Keratinocyte (primary cell): Measurements from ENCODE around the gene PYROXD2. TPM values are rescaled to one million over a fixed set of nuclear protein-coding genes. Genes with fewer than 3 reads are reported as not detected.

Experiments
- DNase-seq: peaks from one replicate; pipeline ENCODE4 v3.0.0-alpha.2; 2011; ENCODE audit warnings: low read depth, missing footprints, low spot score
- FAIRE-seq: peaks from 2 replicates; lab custom pipeline; 2011; peaks lifted over from hg19 to GRCh38; lab: Jason Lieb, UNC
- H2AFZ ChIP-seq: 2 replicates; pipeline ENCODE4 v1.6.0; 2012; ENCODE audit warnings: low read length, control low read depth, inconsistent platforms; ENCODE audit not compliant: control insufficient read depth
- H3K27ac ChIP-seq: 2 replicates; pipeline ENCODE4 v1.5.1; 2011; ENCODE audit warnings: low read length; ENCODE audit not compliant: control insufficient read depth, insufficient read depth
- H3K27me3 ChIP-seq: 3 replicates; pipeline ENCODE4 v1.6.0; 2011; ENCODE audit warnings: low read length; ENCODE audit not compliant: control insufficient read depth, insufficient read depth; ENCODE audit errors: extremely low read depth
- H3K36me3 ChIP-seq, 2 experiments: 2 replicates in 1 of 2; 3 replicates in 1 of 2; pipeline ENCODE4 v1.5.1; 2011; ENCODE audit warnings: low read length in 2 of 2, mild to moderate bottlenecking in 1 of 2; ENCODE audit not compliant: control insufficient read depth in 2 of 2, insufficient read depth in 2 of 2; ENCODE audit errors: extremely low read depth in 1 of 2
- H3K4me1 ChIP-seq: 3 replicates; pipeline ENCODE4 v1.5.1; 2011; ENCODE audit warnings: low read length; ENCODE audit not compliant: control insufficient read depth, insufficient read depth; ENCODE audit errors: extremely low read depth
- H3K4me2 ChIP-seq: 3 replicates; pipeline ENCODE4 v1.6.0; 2011; ENCODE audit warnings: low read depth, low read length; ENCODE audit not compliant: control insufficient read depth, insufficient read depth; ENCODE audit errors: extremely low read depth
- H3K4me3 ChIP-seq, 3 experiments: fragments of 200-600 bp in 1 of 3; sonication (generic) in 1 of 3; 2 replicates in 2 of 3; 3 replicates in 1 of 3; pipeline ENCODE4 v1.5.1; 2011 to 2016; ENCODE audit warnings: low read length in 3 of 3, mild to moderate bottlenecking in 3 of 3, control low read depth in 2 of 3, inconsistent platforms in 1 of 3, low read depth in 1 of 3, mixed read lengths in 1 of 3, mixed run types in 1 of 3, moderate library complexity in 1 of 3; ENCODE audit not compliant: control insufficient read depth in 2 of 3, insufficient read depth in 2 of 3; ENCODE audit errors: extremely low read depth in 1 of 3
- H3K79me2 ChIP-seq: 2 replicates; pipeline ENCODE4 v1.6.0; 2012; ENCODE audit warnings: low read length; ENCODE audit not compliant: control insufficient read depth, insufficient read depth
- H3K9ac ChIP-seq: 3 replicates; pipeline ENCODE4 v1.6.0; 2011; ENCODE audit warnings: low read length; ENCODE audit not compliant: control insufficient read depth, insufficient read depth; ENCODE audit errors: extremely low read depth
- H3K9me1 ChIP-seq: 3 replicates; pipeline ENCODE4 v1.6.0; 2011; ENCODE audit warnings: low read length; ENCODE audit not compliant: control insufficient read depth, insufficient read depth; ENCODE audit errors: extremely low read depth
- H3K9me3 ChIP-seq: 2 replicates; pipeline ENCODE4 v1.5.1; 2012; ENCODE audit warnings: low read depth, low read length; ENCODE audit not compliant: control insufficient read depth
- H4K20me1 ChIP-seq: 3 replicates; pipeline ENCODE4 v1.6.0; 2011; ENCODE audit warnings: low read length; ENCODE audit not compliant: control insufficient read depth, insufficient read depth; ENCODE audit errors: extremely low read depth
- EZH2 ChIP-seq: IDR thresholded peaks from one replicate; pipeline ENCODE4 v1.6.1; 2012; ENCODE audit warnings: inconsistent platforms, mild to moderate bottlenecking, low read length, moderate library complexity
- dilution Hi-C: fragments of 300-500 bp; cut with MboI; formaldehyde crosslinking; loops from one replicate; pipeline ENCODE4 v1.7.0; 2020; ENCODE audit warnings: low sequenced_read_pairs; ENCODE audit not compliant: extremely low pct_ligation_motif_present
- polyA plus RNA-seq, 5 experiments: library from polyadenylated mRNA; depleted of rRNA in 3 of 5; stranded (reverse) in 3 of 5; stranded (forward) in 1 of 5; unstranded in 1 of 5; fragments of >200 nt; gene quantifications; 1 replicate in 1 of 5; 2 replicates in 3 of 5; 3 replicates in 1 of 5; pipeline versions ENCODE4 v1.2.1 to v1.2.3, GENCODE V29; 2011 to 2012; ENCODE audit warnings: missing spikeins in 2 of 5, low read depth in 1 of 5, low replicate concordance in 1 of 5
- TF ChIP-seq, protein P1 (sequence below), 3 experiments: IDR thresholded peaks in 1 of 3; conservative IDR thresholded peaks in 1 of 3; optimal IDR thresholded peaks in 1 of 3; 2 replicates in 2 of 3; 3 replicates in 1 of 3; pipeline versions ENCODE3 to v1.5.1; 2011; ENCODE audit warnings: low read length in 3 of 3, mild to moderate bottlenecking in 3 of 3, moderate library complexity in 2 of 3, control low read depth in 1 of 3, inconsistent platforms in 1 of 3; ENCODE audit not compliant: insufficient read depth in 2 of 3; ENCODE audit errors: extremely low read depth in 1 of 3

PYROXD2 gene
- polyA plus RNA-seq, 1 donor (not counting 4 experiments of a cell fraction or from before 2014, with no cell fraction given), result 4.4 TPM

GRCh38 chr10:98420786-98421185, 5.8 kb upstream of the PYROXD2 start:
- Histone ChIP-seq H4K20me1 (no peaks in the 10 kb centered on the region), H3K27ac (no peak overlapping the region), H3K27me3 (no peaks in the 10 kb centered on the region), H3K9me3 (no peaks in the 10 kb centered on the region), H3K4me3 (no peak overlapping the region), H3K36me3 (peaks cover 4 to 23% of the 10 kb centered on the region in 2 experiments), H3K9ac (no peak overlapping the region), H3K79me2 (no peaks in the 10 kb centered on the region), H2AFZ (no peak overlapping the region), H3K9me1 (no peaks in the 10 kb centered on the region), H3K4me2 (no peak overlapping the region), H3K4me1 (peaks cover 6% of the 10 kb centered on the region)
- TF ChIP-seq, protein P1, sequence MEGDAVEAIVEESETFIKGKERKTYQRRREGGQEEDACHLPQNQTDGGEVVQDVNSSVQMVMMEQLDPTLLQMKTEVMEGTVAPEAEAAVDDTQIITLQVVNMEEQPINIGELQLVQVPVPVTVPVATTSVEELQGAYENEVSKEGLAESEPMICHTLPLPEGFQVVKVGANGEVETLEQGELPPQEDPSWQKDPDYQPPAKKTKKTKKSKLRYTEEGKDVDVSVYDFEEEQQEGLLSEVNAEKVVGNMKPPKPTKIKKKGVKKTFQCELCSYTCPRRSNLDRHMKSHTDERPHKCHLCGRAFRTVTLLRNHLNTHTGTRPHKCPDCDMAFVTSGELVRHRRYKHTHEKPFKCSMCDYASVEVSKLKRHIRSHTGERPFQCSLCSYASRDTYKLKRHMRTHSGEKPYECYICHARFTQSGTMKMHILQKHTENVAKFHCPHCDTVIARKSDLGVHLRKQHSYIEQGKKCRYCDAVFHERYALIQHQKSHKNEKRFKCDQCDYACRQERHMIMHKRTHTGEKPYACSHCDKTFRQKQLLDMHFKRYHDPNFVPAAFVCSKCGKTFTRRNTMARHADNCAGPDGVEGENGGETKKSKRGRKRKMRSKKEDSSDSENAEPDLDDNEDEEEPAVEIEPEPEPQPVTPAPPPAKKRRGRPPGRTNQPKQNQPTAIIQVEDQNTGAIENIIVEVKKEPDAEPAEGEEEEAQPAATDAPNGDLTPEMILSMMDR (optimal IDR thresholded peaks at IDR 0.05 in 1 of 3, IDR thresholded peaks at IDR 0.05 in 1 of 3, conservative IDR thresholded peaks at IDR 0.05 in 1 of 3; ENCODE audit: extremely low read depth in 1 of 3, insufficient read depth in 2 of 3, low read length in 3 of 3), result no peak
- no peak for TF ChIP-seq EZH2
- FAIRE-seq, result no peak
- no peak for DNase-seq
- dilution Hi-C loops, result no loop called here

DNA sequence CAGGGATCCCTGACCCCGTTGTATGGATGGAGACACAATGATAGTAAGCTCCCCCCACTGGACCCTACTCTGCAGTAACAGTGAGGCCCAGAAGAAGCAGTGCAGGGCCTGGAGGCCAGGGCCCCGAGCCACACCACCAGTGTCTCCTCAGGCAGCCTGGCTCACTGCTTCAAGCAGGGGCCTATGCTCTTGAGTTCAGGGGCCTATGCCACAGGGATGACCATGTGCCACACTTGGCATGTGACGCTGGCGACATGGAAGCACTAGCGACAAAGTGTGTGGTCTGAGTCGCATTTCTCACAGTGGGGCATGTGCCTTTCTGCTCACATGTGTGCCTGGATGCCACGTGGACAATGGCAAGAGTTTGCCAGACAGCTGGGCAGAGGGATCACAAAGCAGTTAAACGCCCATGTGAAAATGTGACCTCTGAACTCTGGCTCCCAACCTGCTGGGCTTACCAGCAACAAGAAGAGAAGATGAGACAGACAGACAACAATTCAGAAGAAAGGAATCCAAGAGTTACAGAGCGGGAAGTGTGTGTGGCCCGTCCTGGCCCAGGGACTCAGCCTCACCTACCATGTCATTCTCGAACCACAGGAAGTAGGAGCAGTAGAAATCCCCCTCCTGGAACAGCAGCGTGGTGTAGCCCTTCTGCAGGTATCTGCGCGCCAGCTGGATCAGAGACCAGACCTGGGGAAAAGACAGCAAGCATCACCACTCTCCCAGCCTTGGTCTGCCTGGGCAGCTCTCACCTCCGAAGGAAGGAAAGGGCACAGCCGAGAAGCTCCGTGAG, 4.7 kb upstream of the PYROXD2 start:
- H2AFZ ChIP-seq, result no peak overlapping the region
- H3K27ac ChIP-seq, result no peak overlapping the region
- TF ChIP-seq, protein P1 (optimal IDR thresholded peaks at IDR 0.05 in 1 of 3, IDR thresholded peaks at IDR 0.05 in 1 of 3, conservative IDR thresholded peaks at IDR 0.05 in 1 of 3; ENCODE audit: extremely low read depth in 1 of 3, insufficient read depth in 2 of 3, low read length in 3 of 3), result no peak
- no peak for TF ChIP-seq EZH2
- no peak overlapping the region for H3K9ac ChIP-seq
- no peak overlapping the region for H3K4me2 ChIP-seq
- no peaks in the 10 kb centered on the region for H3K79me2 ChIP-seq
- peaks cover 8% of the 10 kb centered on the region for H3K4me1 ChIP-seq
- no peak for DNase-seq
- no peaks in the 10 kb centered on the region for H3K9me3 ChIP-seq
- dilution Hi-C loops, result no loop called here
- no peak overlapping the region for H3K4me3 ChIP-seq
- H4K20me1 ChIP-seq, result no peaks in the 10 kb centered on the region
- FAIRE-seq, result no peak
- H3K9me1 ChIP-seq, result no peaks in the 10 kb centered on the region
- no peaks in the 10 kb centered on the region for H3K27me3 ChIP-seq
- peaks cover 4 to 20% of the 10 kb centered on the region in 2 experiments for H3K36me3 ChIP-seq
